IMR-90 (cell line): Measurements from ENCODE around the gene RASSF6. TPM values are rescaled to one million over a fixed set of nuclear protein-coding genes. Genes with fewer than 3 reads are reported as not detected.

ENCODE experiments used
- ATAC-seq: fragments of 200-7000 bp; cut with Tn5 transposase; 2 replicates; pipeline ENCODE4 v1.9.1; 2020; ENCODE audit warnings: low read depth, mild to moderate bottlenecking, moderate library complexity
- BruUV-seq: library from RNA; stranded (reverse); fragments of 400-500 nt; replicated peaks from 2 replicates; lab custom pipeline; 2021; lab: Mats Ljungman, UMichigan
- CTCF ChIA-PET: fragments of 300-600 bp; formaldehyde crosslinking; extraction: SDS; loops from one replicate; lab custom pipeline; 2021; ENCODE audit warnings: antibody characterized with exemption; lab: Yijun Ruan, JAX
- POLR2A ChIA-PET: fragments of 300-600 bp; sonication (Branson Sonifier 250); formaldehyde crosslinking; loops from one replicate; lab custom pipeline; 2022; ENCODE audit warnings: antibody characterized with exemption; ENCODE audit not compliant: unreplicated experiment; lab: Charles Lee
- DNase-seq: peaks from one replicate; pipeline ENCODE4 v3.0.0; 2013
- H2AFZ ChIP-seq: replicated peaks from 2 replicates; pipeline ENCODE3; 2013; ENCODE audit warnings: low read length, mild to moderate bottlenecking; ENCODE audit not compliant: poor library complexity
- H2AK5ac ChIP-seq: 2 replicates; pipeline ENCODE4 v1.6.1; 2013; ENCODE audit warnings: low read depth, low read length, inconsistent platforms
- H2AK9ac ChIP-seq: replicated peaks from 2 replicates; pipeline ENCODE3; 2013; ENCODE audit warnings: mild to moderate bottlenecking, low read depth, low read length, moderate library complexity; ENCODE audit not compliant: poor library complexity
- H2BK120ac ChIP-seq: 2 replicates; pipeline ENCODE4 v1.6.1; 2013; ENCODE audit warnings: low read depth, low read length, inconsistent platforms
- H2BK15ac ChIP-seq: 3 replicates; pipeline ENCODE4 v1.6.1; 2013; ENCODE audit warnings: low read depth, low read length, inconsistent platforms
- H2BK20ac ChIP-seq: 2 replicates; pipeline ENCODE4 v1.6.1; 2013; ENCODE audit warnings: low read depth, mild to moderate bottlenecking, inconsistent platforms, low read length, moderate library complexity
- H2BK5ac ChIP-seq: 2 replicates; pipeline ENCODE4 v1.6.1; 2013; ENCODE audit warnings: mild to moderate bottlenecking, low read depth, low read length, inconsistent platforms; ENCODE audit not compliant: poor library complexity, severe bottlenecking
- H3K14ac ChIP-seq: replicated peaks from 2 replicates; pipeline ENCODE4 v1.6.1; 2013; ENCODE audit warnings: low read depth, low read length, inconsistent platforms
- H3K18ac ChIP-seq: 2 replicates; pipeline ENCODE4 v1.6.1; 2013; ENCODE audit warnings: low read depth, low read length, control low read depth
- H3K23ac ChIP-seq: 2 replicates; pipeline ENCODE4 v1.6.1; 2013; ENCODE audit warnings: low read depth, low read length, inconsistent platforms
- H3K27ac ChIP-seq: 2 replicates; pipeline ENCODE4 v1.5.1; 2013; ENCODE audit warnings: mild to moderate bottlenecking, control low read depth, low read length; ENCODE audit not compliant: insufficient read depth
- H3K27me3 ChIP-seq: 2 replicates; pipeline ENCODE4 v1.6.1; 2013; ENCODE audit warnings: low read length; ENCODE audit not compliant: control insufficient read depth, insufficient read depth
- H3K36me3 ChIP-seq: 2 replicates; pipeline ENCODE4 v1.6.1; 2013; ENCODE audit warnings: low read length, mixed read lengths; ENCODE audit not compliant: control insufficient read depth, insufficient read depth
- H3K4ac ChIP-seq: 2 replicates; pipeline ENCODE4 v1.6.1; 2013; ENCODE audit warnings: low read depth, low read length, inconsistent platforms
- H3K4me1 ChIP-seq: 2 replicates; pipeline ENCODE4 v1.6.1; 2013; ENCODE audit warnings: low read length, mixed read lengths; ENCODE audit not compliant: control insufficient read depth, insufficient read depth
- H3K4me2 ChIP-seq: 2 replicates; pipeline ENCODE4 v1.6.1; 2013; ENCODE audit warnings: low read depth, mild to moderate bottlenecking, control low read depth, low read length, moderate library complexity
- H3K4me3 ChIP-seq: 2 replicates; pipeline ENCODE4 v1.5.1; 2013; ENCODE audit warnings: low read depth, mild to moderate bottlenecking, control low read depth, low read length, moderate library complexity; ENCODE audit not compliant: insufficient read depth
- H3K56ac ChIP-seq: 2 replicates; pipeline ENCODE4 v1.6.1; 2013; ENCODE audit warnings: low read length, inconsistent platforms; ENCODE audit not compliant: insufficient read depth; ENCODE audit errors: extremely low read depth
- H3K79me1 ChIP-seq, 2 experiments: 2 replicates each; pipeline ENCODE4 v1.6.1; 2013; ENCODE audit warnings: low read length in 2 of 2, inconsistent platforms in 1 of 2, low read depth in 1 of 2
- H3K9ac ChIP-seq: 2 replicates; pipeline ENCODE4 v1.6.1; 2013; ENCODE audit warnings: low read depth, low read length, control low read depth
- H3K9me1 ChIP-seq: 2 replicates; pipeline ENCODE4 v1.6.1; 2013; ENCODE audit warnings: low read length, inconsistent platforms; ENCODE audit not compliant: insufficient read depth
- H3K9me3 ChIP-seq: 2 replicates; pipeline ENCODE4 v1.6.1; 2013; ENCODE audit warnings: low read length; ENCODE audit not compliant: control insufficient read depth, insufficient read depth
- H4K20me1 ChIP-seq: 2 replicates; pipeline ENCODE4 v1.6.1; 2013; ENCODE audit warnings: low read length, inconsistent platforms; ENCODE audit not compliant: insufficient read depth
- H4K5ac ChIP-seq: 2 replicates; pipeline ENCODE4 v1.6.1; 2013; ENCODE audit warnings: mild to moderate bottlenecking, low read depth, low read length, control low read depth
- H4K8ac ChIP-seq, 2 experiments: 2 replicates each; pipeline ENCODE4 v1.6.1; 2013; ENCODE audit warnings: low read depth in 2 of 2, low read length in 2 of 2, control low read depth in 1 of 2, inconsistent platforms in 1 of 2
- H4K91ac ChIP-seq: 2 replicates; pipeline ENCODE4 v1.6.1; 2013; ENCODE audit warnings: low read depth, low read length, inconsistent platforms; ENCODE audit not compliant: insufficient read depth
- FOS ChIP-seq: fragments of 150-350 bp; IDR thresholded peaks from 2 replicates; pipeline ENCODE4 v1.6.1; 2016; ENCODE audit warnings: low read depth, low read length
- NFE2L2 ChIP-seq: fragments of 150-350 bp; IDR thresholded peaks from 2 replicates; pipeline ENCODE4 v1.6.1; 2016; ENCODE audit warnings: low read depth, mild to moderate bottlenecking, low read length
- WGBS, 2 experiments: methylation state at CpG; one replicate each; pipeline versions ENCODE4 v1.1.5 to v1.1.7; 2013; ENCODE audit warnings: missing lambda C conversion rate in 2 of 2; ENCODE audit not compliant: insufficient read length in 1 of 2; ENCODE audit errors: extremely low coverage in 2 of 2; 5-methylcytosine and 5-hydroxymethylcytosine counted together
- dilution Hi-C: fragments of 300-500 bp; cut with HindIII; formaldehyde crosslinking; loops from one replicate; pipeline ENCODE4 v1.14.3; 2018; ENCODE audit warnings: low sequenced_read_pairs; ENCODE audit not compliant: unreplicated experiment
- in situ Hi-C: fragments of 300-500 bp; cut with MboI; formaldehyde crosslinking; loops from 3 replicates; pipeline ENCODE4 v1.14.3; 2019; ENCODE audit warnings: low sequenced_read_pairs, inconsistent platforms, mixed read lengths
- intact Hi-C: fragments of 100-400 bp; cut with micrococcal nuclease; formaldehyde crosslinking; loops from 2 replicates; pipeline ENCODE4 v1.10.0; 2022
- polyA plus RNA-seq, 3 experiments: library from polyadenylated mRNA; depleted of rRNA; stranded (reverse); fragments of >200 nt; gene quantifications; 2 replicates each; pipeline ENCODE4 v1.2.3, GENCODE V29; 2012; ENCODE audit warnings: low replicate concordance in 1 of 3
- total RNA-seq: library from RNA; depleted of rRNA; stranded (reverse); fragments of >200 nt; gene quantifications from 2 replicates; pipeline ENCODE4 v1.2.3, GENCODE V29; 2012

The RASSF6 gene
- total and polyA plus RNA-seq, 2 of the 4 experiments (the other 2 are of a cell fraction), result not detected

DNA sequence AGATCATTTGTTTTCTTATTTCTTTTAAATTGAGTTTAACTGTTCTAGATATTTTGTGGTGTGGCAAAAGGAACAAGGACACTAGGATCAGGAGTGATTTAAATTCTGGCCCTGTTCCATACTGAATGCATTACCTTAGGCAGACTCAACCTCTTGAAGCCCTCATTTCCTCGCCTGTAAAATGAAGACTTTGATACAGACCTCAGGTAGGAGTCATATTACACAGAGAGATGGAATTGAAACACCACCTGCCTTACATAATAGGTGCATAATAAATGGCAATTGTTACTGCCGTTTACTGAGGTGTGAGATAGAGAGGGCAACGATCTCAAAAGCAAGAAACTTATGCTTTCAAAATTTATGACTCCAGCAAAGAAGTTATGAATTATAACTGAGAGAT is 28.2 kb upstream of the RASSF6 start:
- H3K18ac ChIP-seq, result no peak overlapping the region
- H3K36me3 ChIP-seq, result no peaks in the 10 kb centered on the region
- no CpG with 5 or more reads among the region's 3 CpGs for WGBS, 2 experiments
- no peak overlapping the region for H4K8ac ChIP-seq
- dilution Hi-C loops, result no loop called here
- H3K4ac ChIP-seq, result no peak overlapping the region
- POLR2A ChIA-PET, result no interaction called here
- no peaks in the 10 kb centered on the region for H3K9me1 ChIP-seq
- no peak overlapping the region for H3K27ac ChIP-seq
- H3K4me1 ChIP-seq, result no peaks in the 10 kb centered on the region
- no peak overlapping the region for H3K9ac ChIP-seq
- no peaks in the 10 kb centered on the region for H3K27me3 ChIP-seq
- H2BK20ac ChIP-seq, result no peak overlapping the region
- H2AK5ac ChIP-seq, result no peak overlapping the region
- CTCF ChIA-PET, result no interaction called here
- no peak overlapping the region for H2AFZ ChIP-seq
- H3K9me3 ChIP-seq, result no peaks in the 10 kb centered on the region
- no peak for DNase-seq
- H2AK9ac ChIP-seq, result no peak overlapping the region
- TF ChIP-seq FOS, result no peak
- TF ChIP-seq NFE2L2, result no peak
- no peaks in the 10 kb centered on the region for H3K79me1 ChIP-seq
- no peaks in the 10 kb centered on the region for H4K20me1 ChIP-seq
- H3K4me3 ChIP-seq, result no peak overlapping the region
- no TSS peak for BruUV-seq
- no peak overlapping the region for H2BK15ac ChIP-seq
- H3K4me2 ChIP-seq, result no peak overlapping the region
- H4K5ac ChIP-seq, result no peak overlapping the region
- H3K23ac ChIP-seq, result no peak overlapping the region
- H4K91ac ChIP-seq, result no peak overlapping the region
- ATAC-seq, result no peak
- intact Hi-C loops, result no loop called here
- no peak overlapping the region for H3K14ac ChIP-seq
- no peak overlapping the region for H2BK5ac ChIP-seq
- H3K56ac ChIP-seq, result no peak overlapping the region
- H2BK120ac ChIP-seq, result no peak overlapping the region
- in situ Hi-C loops, result no loop called here
